H7 (cell line): ENCODE data around the gene EIF2B1. TPM values are rescaled to one million over a fixed set of nuclear protein-coding genes. Genes with fewer than 3 reads are reported as not detected.
A peak's percentile ranks its signal among the peaks of the same experiment; 100 is the strongest.
"Not testable (repeated sequence)": the region's sequence is repeated elsewhere in the genome, so short reads cannot be mapped to it uniquely, and the experiment has no call there.

Source experiments
- DNase-seq: peaks from one replicate; pipeline ENCODE4 v3.0.0; 2012
- H3K27me3 ChIP-seq: 2 replicates; pipeline ENCODE4 v1.6.0; 2011; ENCODE audit warnings: mild to moderate bottlenecking, low read length; ENCODE audit not compliant: control insufficient read depth, insufficient read depth
- H3K36me3 ChIP-seq: replicated peaks from 2 replicates; pipeline ENCODE4 v1.5.1; 2011; ENCODE audit warnings: low read length; ENCODE audit not compliant: control insufficient read depth, insufficient read depth
- H3K4me3 ChIP-seq: 2 replicates; pipeline ENCODE4 v1.5.1; 2011; ENCODE audit warnings: low read depth, mild to moderate bottlenecking, control low read depth, low read length, moderate library complexity; ENCODE audit not compliant: insufficient read depth
- total RNA-seq: library from RNA; depleted of rRNA; stranded (reverse); fragments of >200 nt; shearing (Covaris generic); gene quantifications from 2 replicates; pipeline ENCODE4 v1.2.3, GENCODE V29; 2014

EIF2B1 gene
- total RNA-seq, 1 experiment from 2014 or later = 61.1 TPM

DNA sequence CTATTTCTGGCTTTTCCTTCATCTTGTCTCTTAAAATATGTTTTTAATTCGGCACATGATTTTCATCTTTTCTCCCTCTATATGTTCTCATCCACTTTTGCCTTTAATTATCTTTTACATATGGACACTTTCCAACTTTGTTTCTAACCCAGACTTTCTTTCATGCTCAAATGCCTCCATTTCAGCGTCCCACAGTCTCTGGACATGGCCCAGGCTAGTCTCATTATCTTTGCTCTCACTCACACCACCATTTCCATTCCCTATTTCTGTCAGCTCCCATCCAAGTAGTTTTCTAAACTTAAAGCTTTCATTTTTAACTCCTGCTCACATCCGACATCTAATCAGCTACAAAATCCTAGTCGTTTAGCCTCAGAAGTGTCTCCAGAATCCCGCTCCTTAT, 14.9 kb upstream of the EIF2B1 start:
- no peaks in the 10 kb centered on the region for H3K27me3 ChIP-seq
- DNase-seq = no peak
- peaks cover 25% of the 10 kb centered on the region for H3K36me3 ChIP-seq
- H3K4me3 ChIP-seq = no peak overlapping the region

DNA sequence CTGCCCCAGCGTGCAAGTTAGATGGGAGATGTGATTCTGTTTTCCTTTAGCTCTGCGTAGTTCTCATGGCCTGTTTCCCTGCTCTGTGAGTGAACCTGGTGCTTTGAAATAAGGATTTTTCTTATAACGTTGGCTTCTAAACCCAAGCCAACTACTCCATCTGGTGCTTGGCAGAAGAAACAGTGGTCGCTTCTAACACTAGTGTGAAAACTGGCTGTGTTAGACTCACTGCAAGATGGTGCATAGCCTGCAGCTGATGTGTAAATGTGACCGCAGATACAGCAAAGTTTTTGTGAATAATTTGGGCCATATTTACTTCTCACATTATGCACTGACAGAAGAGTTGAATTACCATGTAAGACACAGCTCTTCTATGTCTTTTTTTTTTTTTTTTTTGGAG, 12.4 kb upstream of the EIF2B1 start:
- DNase-seq = no peak
- H3K36me3 ChIP-seq = peaks cover 24% of the 10 kb centered on the region
- no peaks in the 10 kb centered on the region for H3K27me3 ChIP-seq
- no peak overlapping the region for H3K4me3 ChIP-seq

GRCh38 chr12:123645380-123645779, 11.9 kb upstream of the EIF2B1 start:
- DNase-seq = no peak
- no peaks in the 10 kb centered on the region for H3K27me3 ChIP-seq
- no peak overlapping the region for H3K4me3 ChIP-seq
- H3K36me3 ChIP-seq = peaks cover 22% of the 10 kb centered on the region

- Histone ChIP-seq H3K36me3 (peaks cover 24% of the 10 kb centered on the region), H3K27me3 (no peaks in the 10 kb centered on the region), H3K4me3 (no peak overlapping the region)
- no peak for DNase-seq
These were observed 10.4 kb upstream of the EIF2B1 start for GRCh38 chr12:123643911-123644310.

DNA sequence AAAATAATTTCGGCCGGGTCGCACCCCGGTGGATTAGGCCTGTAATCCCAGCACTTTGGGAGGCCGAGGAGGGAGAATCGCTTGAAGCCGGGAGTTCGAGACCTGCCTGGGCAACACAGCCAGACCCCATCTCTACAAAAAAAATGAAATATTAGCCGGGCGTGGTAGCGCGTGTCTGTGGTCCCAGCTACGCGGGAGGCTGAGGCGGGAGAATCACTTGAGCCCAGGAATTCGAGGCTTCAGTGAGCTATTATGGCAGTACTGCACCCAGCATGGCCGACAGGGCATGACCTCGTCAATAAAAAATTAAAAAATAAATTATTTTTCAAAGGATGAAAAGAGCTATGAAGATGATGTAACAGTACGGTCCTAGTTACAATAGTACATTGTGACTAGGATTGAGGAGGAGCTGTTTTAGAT, 666 bp upstream of the EIF2B1 start:
- Histone ChIP-seq H3K27me3 (no peaks in the 10 kb centered on the region), H3K36me3 (peaks cover 11% of the 10 kb centered on the region), H3K4me3 (peak overlapping the region; percentile 73)
- DNase-seq = no peak

GRCh38 chr12:123621619-123622530, 11.6 kb downstream of the EIF2B1 start:
- DNase-seq = no peak
- Histone ChIP-seq H3K27me3 (no peaks in the 10 kb centered on the region), H3K36me3 (peaks cover 40% of the 10 kb centered on the region), H3K4me3 (no peak overlapping the region)

GRCh38 chr12:123621101-123621500, 12.4 kb downstream of the EIF2B1 start:
- H3K36me3 ChIP-seq = peaks cover 41% of the 10 kb centered on the region
- no peak overlapping the region for H3K4me3 ChIP-seq
- no peak for DNase-seq
- H3K27me3 ChIP-seq = no peaks in the 10 kb centered on the region

DNA sequence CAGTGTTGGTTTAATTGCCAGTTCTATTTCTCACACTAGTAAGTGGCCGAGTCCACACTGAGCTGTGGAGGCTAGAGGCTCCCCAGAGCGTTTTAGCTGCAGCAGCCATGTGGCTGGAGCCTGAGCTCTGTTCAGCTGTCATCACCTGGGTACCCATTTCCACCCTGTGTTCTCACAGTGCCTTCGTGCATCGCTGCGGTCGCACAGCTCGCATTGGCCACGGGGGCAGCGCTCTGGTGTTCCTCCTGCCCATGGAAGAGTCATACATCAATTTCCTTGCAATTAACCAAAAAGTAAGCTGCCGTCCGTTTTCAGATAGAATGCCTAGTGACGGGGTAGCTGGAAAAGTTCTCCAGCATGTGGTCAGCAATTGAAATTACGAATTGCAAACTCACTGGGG, 15.9 kb downstream of the EIF2B1 start:
- H3K27me3 ChIP-seq = no peaks in the 10 kb centered on the region
- no peak overlapping the region for H3K4me3 ChIP-seq
- no peak for DNase-seq
- H3K36me3 ChIP-seq = peaks cover 60% of the 10 kb centered on the region

GRCh38 chr12:123617144-123617543, 16.3 kb downstream of the EIF2B1 start:
- no peak overlapping the region for H3K4me3 ChIP-seq
- H3K27me3 ChIP-seq = no peaks in the 10 kb centered on the region
- no peak for DNase-seq
- peaks cover 61% of the 10 kb centered on the region for H3K36me3 ChIP-seq

DNA sequence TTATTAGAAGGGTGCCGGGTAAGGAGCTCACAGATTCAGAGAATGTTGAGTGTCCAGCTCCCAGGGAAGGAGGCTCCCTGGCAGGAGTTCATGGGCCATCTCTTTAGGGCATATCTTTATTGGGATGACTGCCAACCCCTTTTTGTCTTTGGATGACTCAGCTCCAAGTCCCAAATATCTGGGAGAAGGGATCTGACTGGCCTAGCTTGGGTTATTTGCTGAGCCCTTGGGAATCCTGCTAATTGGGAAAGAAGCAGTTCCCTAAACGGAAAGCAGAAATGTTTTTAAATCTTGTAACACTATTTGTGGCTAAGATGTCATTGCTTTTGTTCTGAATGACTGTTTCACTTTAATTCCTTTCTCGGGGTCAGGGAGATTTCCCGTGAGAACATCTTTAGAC, 19.0 kb downstream of the EIF2B1 start:
- Histone ChIP-seq H3K27me3 (no peaks in the 10 kb centered on the region), H3K36me3 (peaks cover 59% of the 10 kb centered on the region), H3K4me3 (no peak overlapping the region)
- no peak for DNase-seq

GRCh38 chr12:123614110-123614509, 19.4 kb downstream of the EIF2B1 start:
- no peak overlapping the region for H3K4me3 ChIP-seq
- no peak for DNase-seq
- H3K27me3 ChIP-seq = no peaks in the 10 kb centered on the region
- H3K36me3 ChIP-seq = peaks cover 57% of the 10 kb centered on the region

DNA sequence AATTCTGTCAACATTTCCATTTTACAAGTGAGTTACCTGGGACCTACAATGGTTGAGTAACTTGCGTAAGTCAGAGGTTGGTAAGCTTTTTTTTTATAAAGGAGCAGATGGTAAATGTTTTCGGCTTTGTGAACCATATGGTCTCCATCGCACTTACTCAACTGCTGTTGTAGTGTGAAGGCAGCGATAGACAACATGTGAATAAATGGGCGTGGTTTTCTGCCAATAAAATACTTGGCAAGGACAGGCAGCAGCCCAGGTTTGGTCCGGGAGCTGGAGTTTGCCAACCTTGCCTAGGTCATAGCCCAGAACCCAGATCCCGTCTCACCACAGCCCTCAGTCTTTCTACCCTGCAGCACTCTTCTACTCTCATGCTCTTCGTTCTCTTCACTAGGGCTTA, 25.3 kb downstream of the EIF2B1 start:
- no peaks in the 10 kb centered on the region for H3K27me3 ChIP-seq
- no peak for DNase-seq
- H3K4me3 ChIP-seq = no peak overlapping the region
- H3K36me3 ChIP-seq = peaks cover 60% of the 10 kb centered on the region

DNA sequence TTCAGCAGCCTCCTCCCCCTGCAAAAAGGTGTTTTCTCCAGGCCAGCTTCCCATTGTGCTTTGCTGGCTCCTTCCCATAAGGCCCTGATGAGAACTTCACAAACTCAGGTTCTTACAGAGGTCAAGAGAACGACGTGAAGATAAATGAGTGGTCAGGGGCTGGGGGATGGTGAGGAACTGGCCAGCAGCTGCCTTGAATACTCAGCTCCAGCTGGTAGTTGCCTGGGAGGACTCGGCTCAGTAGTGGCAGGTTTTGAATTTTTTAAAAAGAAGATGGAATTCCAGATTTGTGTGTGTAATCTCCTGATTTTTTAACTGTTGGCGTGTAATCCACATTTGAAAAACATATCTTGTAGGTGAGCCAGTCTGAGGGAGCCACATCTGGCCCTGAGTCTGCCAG, 25.7 kb downstream of the EIF2B1 start:
- H3K27me3 ChIP-seq = no peaks in the 10 kb centered on the region
- no peak overlapping the region for H3K4me3 ChIP-seq
- H3K36me3 ChIP-seq = peaks cover 56% of the 10 kb centered on the region
- DNase-seq = no peak

GRCh38 chr12:123603495-123603894, 30.0 kb downstream of the EIF2B1 start:
- not testable (repeated sequence) for DNase-seq, H3K4me3 ChIP-seq, H3K27me3 ChIP-seq
- peaks cover 30% of the 10 kb centered on the region for H3K36me3 ChIP-seq

DNA sequence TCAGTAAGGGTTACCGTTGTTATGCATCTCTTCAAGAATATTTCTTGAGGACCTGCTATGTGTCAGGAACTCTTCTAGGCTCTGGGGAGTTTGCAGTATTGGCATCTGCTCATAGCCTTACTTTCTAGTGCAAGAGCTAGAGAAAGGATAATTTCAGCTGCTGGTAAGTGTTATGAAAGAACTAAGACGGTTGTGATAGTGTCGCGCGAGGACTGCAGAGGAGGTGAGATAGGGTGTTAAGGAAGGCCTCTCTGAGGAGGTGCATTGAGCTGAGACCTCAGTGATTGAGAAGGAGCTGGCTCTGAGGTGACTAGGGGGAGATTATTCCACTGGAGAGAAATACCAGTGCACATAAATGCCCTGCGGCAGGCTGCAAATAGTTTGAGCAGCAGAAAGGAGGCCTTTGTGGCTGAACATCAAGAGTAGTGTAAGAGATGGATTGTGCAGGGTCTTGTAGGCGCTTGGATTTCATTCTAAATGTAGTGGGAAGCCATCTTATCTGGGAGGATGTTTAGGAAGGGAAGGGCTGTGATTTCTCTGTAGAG, 30.8 kb downstream of the EIF2B1 start:
- no peaks in the 10 kb centered on the region for H3K27me3 ChIP-seq
- no peak for DNase-seq
- peak overlapping the region; percentile 100 for H3K4me3 ChIP-seq
- H3K36me3 ChIP-seq = peaks cover 22% of the 10 kb centered on the region
